Measurements from ENCODE around the gene HMCN1.

DNA sequence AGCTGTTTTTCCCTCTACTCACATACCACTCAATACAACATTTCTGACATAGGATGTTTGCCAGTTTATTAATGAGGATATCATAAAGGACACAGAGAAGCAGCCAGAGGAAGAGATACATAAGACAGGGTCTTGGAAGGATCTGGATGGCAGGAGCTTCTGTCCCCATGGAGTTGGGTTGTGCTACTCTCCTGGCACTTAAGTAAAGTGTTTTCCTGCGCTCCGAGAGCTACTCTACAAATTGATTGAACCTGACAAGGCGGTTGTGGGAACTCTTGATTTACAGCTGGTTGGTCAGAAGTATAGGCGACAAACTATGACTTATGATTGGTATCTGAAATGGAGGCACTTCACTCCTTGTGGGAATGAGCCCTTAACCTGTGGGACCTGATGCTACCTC is 208.8 kb downstream of the HMCN1 start:
- TF ChIP-seq, protein P1, sequence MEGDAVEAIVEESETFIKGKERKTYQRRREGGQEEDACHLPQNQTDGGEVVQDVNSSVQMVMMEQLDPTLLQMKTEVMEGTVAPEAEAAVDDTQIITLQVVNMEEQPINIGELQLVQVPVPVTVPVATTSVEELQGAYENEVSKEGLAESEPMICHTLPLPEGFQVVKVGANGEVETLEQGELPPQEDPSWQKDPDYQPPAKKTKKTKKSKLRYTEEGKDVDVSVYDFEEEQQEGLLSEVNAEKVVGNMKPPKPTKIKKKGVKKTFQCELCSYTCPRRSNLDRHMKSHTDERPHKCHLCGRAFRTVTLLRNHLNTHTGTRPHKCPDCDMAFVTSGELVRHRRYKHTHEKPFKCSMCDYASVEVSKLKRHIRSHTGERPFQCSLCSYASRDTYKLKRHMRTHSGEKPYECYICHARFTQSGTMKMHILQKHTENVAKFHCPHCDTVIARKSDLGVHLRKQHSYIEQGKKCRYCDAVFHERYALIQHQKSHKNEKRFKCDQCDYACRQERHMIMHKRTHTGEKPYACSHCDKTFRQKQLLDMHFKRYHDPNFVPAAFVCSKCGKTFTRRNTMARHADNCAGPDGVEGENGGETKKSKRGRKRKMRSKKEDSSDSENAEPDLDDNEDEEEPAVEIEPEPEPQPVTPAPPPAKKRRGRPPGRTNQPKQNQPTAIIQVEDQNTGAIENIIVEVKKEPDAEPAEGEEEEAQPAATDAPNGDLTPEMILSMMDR (IDR thresholded peaks at IDR 0.05), result no peak
- no peak for TF ChIP-seq POLR2A (IDR thresholded peaks at IDR 0.05)

Data from right lobe of liver (tissue), 4 donors.